HepG2 (cell line): ENCODE data around the gene SLC25A47. TPM values are rescaled to one million over a fixed set of nuclear protein-coding genes. Genes with fewer than 3 reads are reported as not detected.

ENCODE experiments used
- AGO2 ChIP-seq: fragments of 200-400 bp; formaldehyde crosslinking; optimal IDR thresholded peaks from 2 replicates; pipeline ENCODE3; 2017; ENCODE audit warnings: mild to moderate bottlenecking, low read depth, low read length, moderate library complexity
- ARID3A ChIP-seq: IDR thresholded peaks from 2 replicates; pipeline ENCODE4 v1.6.1; 2012; ENCODE audit warnings: low read depth, low read length, improper control_type of control experiment
- ATF3 ChIP-seq: sonication (generic); formaldehyde crosslinking; IDR thresholded peaks from 2 replicates; pipeline ENCODE4 v1.4.0; 2020; ENCODE audit warnings: missing genetic modification reagents
- ATF7 ChIP-seq, 2 experiments: fragments of 450-650 bp in 1 of 2; sonication (generic) in 1 of 2; formaldehyde crosslinking in 1 of 2; IDR thresholded peaks; 2 replicates each; pipeline versions ENCODE4 v1.4.0 to v1.6.1; 2016 to 2020; ENCODE audit warnings: antibody characterized with exemption in 1 of 2, mild to moderate bottlenecking in 1 of 2, missing genetic modification reagents in 1 of 2
- BCL6 ChIP-seq: IDR thresholded peaks from 2 replicates; pipeline ENCODE4 v1.6.1; 2016; ENCODE audit warnings: missing genetic modification reagents, missing compliant biosample characterization
- CEBPB ChIP-seq: IDR thresholded peaks from 2 replicates; pipeline ENCODE4 v1.6.1; 2011; ENCODE audit warnings: low read depth, low read length, improper control_type of control experiment, borderline replicate concordance
- EEA1 ChIP-seq: sonication (generic); formaldehyde crosslinking; IDR thresholded peaks from 2 replicates; pipeline ENCODE4 v1.5.1; 2020; ENCODE audit warnings: mild to moderate bottlenecking, missing genetic modification reagents, borderline replicate concordance
- FOXC1 ChIP-seq: sonication (generic); formaldehyde crosslinking; IDR thresholded peaks from 2 replicates; pipeline ENCODE4 v1.8.0; 2022; ENCODE audit warnings: mild to moderate bottlenecking, missing genetic modification reagents, borderline replicate concordance
- GABPB1 ChIP-seq: IDR thresholded peaks from 2 replicates; pipeline ENCODE4 v1.6.1; 2016; ENCODE audit warnings: mild to moderate bottlenecking, missing genetic modification reagents, moderate library complexity, missing compliant biosample characterization
- KAT8 ChIP-seq: IDR thresholded peaks from 2 replicates; pipeline ENCODE4 v1.6.1; 2016; ENCODE audit warnings: missing genetic modification reagents, missing compliant biosample characterization
- LBX2 ChIP-seq: sonication (generic); formaldehyde crosslinking; IDR thresholded peaks from 2 replicates; pipeline ENCODE4 v1.5.0; 2020; ENCODE audit warnings: missing genetic modification reagents, mild to moderate bottlenecking, borderline replicate concordance
- MED13 ChIP-seq: sonication (generic); formaldehyde crosslinking; IDR thresholded peaks from 2 replicates; pipeline ENCODE4 v1.5.0; 2020; ENCODE audit warnings: missing genetic modification reagents
- MEIS2 ChIP-seq: sonication (generic); formaldehyde crosslinking; IDR thresholded peaks from 2 replicates; pipeline ENCODE4 v1.9.0; 2021; ENCODE audit warnings: mild to moderate bottlenecking, missing genetic modification reagents
- MIXL1 ChIP-seq: IDR thresholded peaks from 2 replicates; pipeline ENCODE4 v1.6.1; 2016
- MXD4 ChIP-seq: IDR thresholded peaks from 2 replicates; pipeline ENCODE4 v1.6.1; 2016; ENCODE audit warnings: mild to moderate bottlenecking, missing biosample characterization, missing genetic modification reagents
- NRL ChIP-seq: sonication (generic); formaldehyde crosslinking; IDR thresholded peaks from 2 replicates; pipeline ENCODE4 v1.5.0; 2020; ENCODE audit warnings: missing genetic modification reagents, mild to moderate bottlenecking, moderate library complexity, borderline replicate concordance
- PITX1 ChIP-seq: sonication (generic); formaldehyde crosslinking; IDR thresholded peaks from 2 replicates; pipeline ENCODE4 v1.5.1; 2020; ENCODE audit warnings: mild to moderate bottlenecking, missing genetic modification reagents
- SRSF1 ChIP-seq: fragments of 200-400 bp; formaldehyde crosslinking; optimal IDR thresholded peaks from 2 replicates; pipeline ENCODE3; 2017; ENCODE audit warnings: mild to moderate bottlenecking, low read depth, low read length, moderate library complexity
- THAP8 ChIP-seq: sonication (generic); formaldehyde crosslinking; IDR thresholded peaks from 2 replicates; pipeline ENCODE4 v1.5.1; 2020; ENCODE audit warnings: missing genetic modification reagents, mild to moderate bottlenecking, borderline replicate concordance
- WIZ ChIP-seq: sonication (generic); formaldehyde crosslinking; IDR thresholded peaks from 2 replicates; pipeline ENCODE4 v1.5.1; 2020; ENCODE audit warnings: mild to moderate bottlenecking, missing genetic modification reagents
- ZC3H13 ChIP-seq: sonication (generic); formaldehyde crosslinking; IDR thresholded peaks from 2 replicates; pipeline ENCODE4 v1.8.1; 2023; ENCODE audit warnings: mild to moderate bottlenecking, missing genetic modification reagents, moderate library complexity
- ZNF33A ChIP-seq: sonication (generic); formaldehyde crosslinking; IDR thresholded peaks from 2 replicates; pipeline ENCODE4 v1.5.1; 2020; ENCODE audit warnings: missing genetic modification reagents, mild to moderate bottlenecking, moderate library complexity, borderline replicate concordance
- ZNF350 ChIP-seq: sonication (generic); formaldehyde crosslinking; IDR thresholded peaks from 2 replicates; pipeline ENCODE4 v1.4.0; 2020; ENCODE audit warnings: mild to moderate bottlenecking, low read depth, missing genetic modification reagents, borderline replicate concordance
- ZNF564 ChIP-seq: sonication (generic); formaldehyde crosslinking; IDR thresholded peaks from 2 replicates; pipeline ENCODE4 v1.8.1; 2023; ENCODE audit warnings: mild to moderate bottlenecking, missing genetic modification reagents
- polyA plus RNA-seq, 8 experiments: library from polyadenylated mRNA; depleted of rRNA in 3 of 8; stranded (reverse) in 7 of 8; unstranded in 1 of 8; fragments of >200 nt; fragmentation: Illumina TruSeq in 4 of 8; extraction: Trizol in 4 of 8; gene quantifications; 2 replicates each; pipeline versions ENCODE4 v1.2.1 to v1.2.3, GENCODE V29; 2011 to 2016; ENCODE audit warnings: low read depth in 4 of 8, missing spikeins in 1 of 8, mixed read lengths in 1 of 8; ENCODE audit not compliant: insufficient read depth in 1 of 8
- total RNA-seq, 5 experiments: library from RNA; depleted of rRNA; stranded (reverse); fragments of >200 nt; fragmentation: Illumina TruSeq; extraction: Trizol; gene quantifications; 2 replicates each; pipeline ENCODE4 v1.2.3, GENCODE V29; 2016; ENCODE audit warnings: low read depth in 1 of 5

Gene SLC25A47
- total and polyA plus RNA-seq, 2 of the 13 experiments (the other 11 are each of a cell fraction or from before 2014, with no cell fraction given) = 1.0 to 1.7 TPM

- peak; percentile 75 for TF ChIP-seq GABPB1 (CRISPR knock-in tag)
- TF ChIP-seq THAP8 (CRISPR knock-in tag) = peak; percentile 49
- TF ChIP-seq EEA1 (CRISPR knock-in tag) = peak; percentile 84; the same call in 1 of the 2 replicates
- TF ChIP-seq ZNF350 (CRISPR knock-in tag) = peak; percentile 52; the same call in 1 of the 2 replicates
- TF ChIP-seq ZNF33A (CRISPR knock-in tag) = no peak
- TF ChIP-seq MIXL1 (CRISPR knock-in tag) = no peak
- no peak; the same call in 1 of the 2 replicates for TF ChIP-seq WIZ (CRISPR knock-in tag)
- peak; percentile 54 for TF ChIP-seq BCL6 (CRISPR knock-in tag)
- TF ChIP-seq ATF3 (CRISPR knock-in tag) = 0 out of 2 replicates have a peak, but pooled peaks have one; percentile 47
- TF ChIP-seq ZC3H13 (CRISPR knock-in tag) = peak; percentile 50; the same call in 1 of the 2 replicates
- no peak for TF ChIP-seq LBX2 (CRISPR knock-in tag)
- peak; percentile 76 for TF ChIP-seq SRSF1
- peak; percentile 94 for TF ChIP-seq AGO2
- no peak for TF ChIP-seq ATF7 (IDR thresholded peaks at IDR 0.05)
- TF ChIP-seq ATF7 (CRISPR knock-in tag; IDR thresholded peaks at IDR 0.05) = no peak
- 0 out of 2 replicates have a peak, but pooled peaks have one; percentile 55 for TF ChIP-seq KAT8 (CRISPR knock-in tag)
- peak; percentile 92 for TF ChIP-seq MEIS2
- no peak for TF ChIP-seq ARID3A
- no peak for TF ChIP-seq NRL (CRISPR knock-in tag)
- no peak for TF ChIP-seq CEBPB
- peak; percentile 83; the same call in 1 of the 2 replicates for TF ChIP-seq FOXC1
- TF ChIP-seq ZNF564 (CRISPR knock-in tag) = peak; percentile 68; the same call in 1 of the 2 replicates
- peak; percentile 59 for TF ChIP-seq PITX1 (CRISPR knock-in tag)
- TF ChIP-seq MED13 (CRISPR knock-in tag) = peak; percentile 89; the same call in 1 of the 2 replicates
- TF ChIP-seq MXD4 (CRISPR knock-in tag) = 0 out of 2 replicates have a peak, but pooled peaks have one; percentile 24
Measured at GRCh38 chr14:100285021-100285912, 37.9 kb upstream of the SLC25A47 start (continued).
